Tibial nerve (tissue), 3 donors: ENCODE data around the gene MYMK.

Source experiments
- POLR2A ChIP-seq, 2 donors: fragments of 450-650 bp; IDR thresholded peaks; one replicate each; pipeline ENCODE4 v1.6.1; 2017; ENCODE audit warnings: antibody characterized with exemption in 2 of 2, mild to moderate bottlenecking in 2 of 2, moderate library complexity in 2 of 2
- TF ChIP-seq, protein P1 (sequence below), 5 experiments: fragments of 200-600 bp in 3 of 5; fragments of 450-650 bp in 2 of 5; sonication (generic) in 3 of 5; IDR thresholded peaks; one replicate each; pipeline ENCODE4 v1.5.1; 2016 to 2019; ENCODE audit warnings: antibody characterized with exemption in 5 of 5, mild to moderate bottlenecking in 3 of 5, moderate library complexity in 2 of 5

DNA sequence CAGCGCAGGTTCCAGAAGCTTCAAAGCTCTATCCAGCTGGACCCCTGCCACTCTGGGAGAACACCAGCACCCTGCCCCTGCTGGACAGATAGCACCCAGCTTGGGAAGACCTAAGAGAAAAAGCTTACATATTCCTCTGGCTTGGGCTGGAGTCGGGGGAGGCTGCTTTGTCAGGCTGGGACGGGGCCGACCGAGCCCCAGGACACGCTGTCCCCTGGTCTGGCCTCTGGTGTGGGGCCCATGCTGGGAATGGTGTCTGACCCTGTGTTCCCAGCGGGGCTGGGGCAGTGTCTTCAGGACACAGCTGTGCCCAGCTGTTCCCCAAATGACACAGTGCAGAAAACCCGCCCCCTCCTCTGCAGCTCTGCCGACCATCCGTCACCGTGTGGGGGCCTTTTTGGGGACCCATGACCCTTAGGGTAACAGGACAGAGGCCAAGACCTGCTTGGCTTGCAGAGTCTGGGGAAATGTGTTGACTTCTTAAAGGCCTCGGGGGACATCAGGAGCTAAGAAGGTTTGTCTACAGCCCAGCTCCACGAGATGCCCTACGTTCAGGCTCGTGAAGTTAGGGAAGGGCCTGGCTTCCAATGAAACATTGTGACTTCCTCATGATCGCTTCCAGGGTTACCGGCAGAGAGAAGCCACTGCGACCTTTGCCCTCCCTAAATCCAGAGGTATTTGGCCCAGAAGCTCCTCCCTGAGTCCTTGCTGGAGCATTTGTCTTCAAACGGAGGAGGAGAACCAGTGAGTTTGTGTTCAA is 25.4 kb downstream of the MYMK start:
- TF ChIP-seq, protein P1, sequence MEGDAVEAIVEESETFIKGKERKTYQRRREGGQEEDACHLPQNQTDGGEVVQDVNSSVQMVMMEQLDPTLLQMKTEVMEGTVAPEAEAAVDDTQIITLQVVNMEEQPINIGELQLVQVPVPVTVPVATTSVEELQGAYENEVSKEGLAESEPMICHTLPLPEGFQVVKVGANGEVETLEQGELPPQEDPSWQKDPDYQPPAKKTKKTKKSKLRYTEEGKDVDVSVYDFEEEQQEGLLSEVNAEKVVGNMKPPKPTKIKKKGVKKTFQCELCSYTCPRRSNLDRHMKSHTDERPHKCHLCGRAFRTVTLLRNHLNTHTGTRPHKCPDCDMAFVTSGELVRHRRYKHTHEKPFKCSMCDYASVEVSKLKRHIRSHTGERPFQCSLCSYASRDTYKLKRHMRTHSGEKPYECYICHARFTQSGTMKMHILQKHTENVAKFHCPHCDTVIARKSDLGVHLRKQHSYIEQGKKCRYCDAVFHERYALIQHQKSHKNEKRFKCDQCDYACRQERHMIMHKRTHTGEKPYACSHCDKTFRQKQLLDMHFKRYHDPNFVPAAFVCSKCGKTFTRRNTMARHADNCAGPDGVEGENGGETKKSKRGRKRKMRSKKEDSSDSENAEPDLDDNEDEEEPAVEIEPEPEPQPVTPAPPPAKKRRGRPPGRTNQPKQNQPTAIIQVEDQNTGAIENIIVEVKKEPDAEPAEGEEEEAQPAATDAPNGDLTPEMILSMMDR (IDR thresholded peaks at IDR 0.05), result no peak
- TF ChIP-seq POLR2A (IDR thresholded peaks at IDR 0.05), result no peak
